Bone marrow (tissue), 2 donors: Measurements from ENCODE around the gene DDX10.

Source experiments
- DNase-seq, 2 donors: peaks; one replicate each; lab custom pipeline; 2025; lab: John Stamatoyannopoulos, UW

DDX10 gene

GRCh38 chr11:108654994-108655631, 9.8 kb upstream of the DDX10 start:
- DNase-seq, result peak in 1 of 2 donors; percentile 9

GRCh38 chr11:108662700-108663099, 2.2 kb upstream of the DDX10 start:
- DNase-seq, result no peak

GRCh38 chr11:108663154-108663877, 1.6 kb upstream of the DDX10 start:
- DNase-seq, result no peak

- no peak for DNase-seq
These were observed 1.5 kb downstream of the DDX10 start for GRCh38 chr11:108666373-108666772.

GRCh38 chr11:108669286-108669685, 4.4 kb downstream of the DDX10 start:
- no peak for DNase-seq

- DNase-seq, result no peak
These were observed 4.8 kb downstream of the DDX10 start for GRCh38 chr11:108669711-108670110.

GRCh38 chr11:108670451-108670850, 5.6 kb downstream of the DDX10 start:
- no peak for DNase-seq

GRCh38 chr11:108672113-108672512, 7.2 kb downstream of the DDX10 start:
- no peak for DNase-seq

- no peak for DNase-seq
These were observed 7.9 kb downstream of the DDX10 start for GRCh38 chr11:108672786-108673185.

GRCh38 chr11:108679045-108679444, 14.2 kb downstream of the DDX10 start:
- DNase-seq, result no peak

GRCh38 chr11:108680271-108680670, 15.4 kb downstream of the DDX10 start:
- no peak for DNase-seq

GRCh38 chr11:108685419-108686130, 20.7 kb downstream of the DDX10 start:
- no peak for DNase-seq

GRCh38 chr11:108693852-108694251, 29.0 kb downstream of the DDX10 start:
- DNase-seq, result no peak

GRCh38 chr11:108694846-108695245, 30.0 kb downstream of the DDX10 start:
- no peak for DNase-seq

- DNase-seq, result peak in 1 of 2 donors; percentile 71
These were observed 33.1 kb downstream of the DDX10 start for GRCh38 chr11:108697872-108698473.

GRCh38 chr11:108698844-108699642, 34.2 kb downstream of the DDX10 start:
- DNase-seq, result no peak

- DNase-seq, result no peak
These were observed 39.0 kb downstream of the DDX10 start for GRCh38 chr11:108703916-108704315.

- no peak for DNase-seq
These were observed 40.2 kb downstream of the DDX10 start for GRCh38 chr11:108705061-108705460.

GRCh38 chr11:108708173-108708572, 43.3 kb downstream of the DDX10 start:
- no peak for DNase-seq

- no peak for DNase-seq
These were observed 44.9 kb downstream of the DDX10 start for GRCh38 chr11:108709741-108710140.

- no peak for DNase-seq
These were observed 48.4 kb downstream of the DDX10 start for GRCh38 chr11:108713076-108713790.
